ENCODE measurements around the gene DACH1. TPM values are rescaled to one million over a fixed set of nuclear protein-coding genes. Genes with fewer than 3 reads are reported as not detected.

Gene DACH1
- total RNA-seq, 4 donors from 2014 or later: 1.0 to 6.3 (median 2.4) TPM

- WGBS: 25% methylated on average over 5 of the region's 5 CpGs
- H3K27me3 ChIP-seq: no peaks in the 10 kb centered on the region
- no peaks in the 10 kb centered on the region for H3K9me3 ChIP-seq
- no peak overlapping the region for H3K4me3 ChIP-seq
- no peak for DNase-seq (ENCODE audit: low spot score in 2 of 2)
- H3K36me3 ChIP-seq: no peaks in the 10 kb centered on the region
- no peak overlapping the region for H3K27ac ChIP-seq
- H3K4me1 ChIP-seq: no peaks in the 10 kb centered on the region
- no peak for TF ChIP-seq EP300 (IDR thresholded peaks at IDR 0.05)
- TF ChIP-seq POLR2AphosphoS5 (IDR thresholded peaks at IDR 0.05): no peak
- TF ChIP-seq, protein P1, sequence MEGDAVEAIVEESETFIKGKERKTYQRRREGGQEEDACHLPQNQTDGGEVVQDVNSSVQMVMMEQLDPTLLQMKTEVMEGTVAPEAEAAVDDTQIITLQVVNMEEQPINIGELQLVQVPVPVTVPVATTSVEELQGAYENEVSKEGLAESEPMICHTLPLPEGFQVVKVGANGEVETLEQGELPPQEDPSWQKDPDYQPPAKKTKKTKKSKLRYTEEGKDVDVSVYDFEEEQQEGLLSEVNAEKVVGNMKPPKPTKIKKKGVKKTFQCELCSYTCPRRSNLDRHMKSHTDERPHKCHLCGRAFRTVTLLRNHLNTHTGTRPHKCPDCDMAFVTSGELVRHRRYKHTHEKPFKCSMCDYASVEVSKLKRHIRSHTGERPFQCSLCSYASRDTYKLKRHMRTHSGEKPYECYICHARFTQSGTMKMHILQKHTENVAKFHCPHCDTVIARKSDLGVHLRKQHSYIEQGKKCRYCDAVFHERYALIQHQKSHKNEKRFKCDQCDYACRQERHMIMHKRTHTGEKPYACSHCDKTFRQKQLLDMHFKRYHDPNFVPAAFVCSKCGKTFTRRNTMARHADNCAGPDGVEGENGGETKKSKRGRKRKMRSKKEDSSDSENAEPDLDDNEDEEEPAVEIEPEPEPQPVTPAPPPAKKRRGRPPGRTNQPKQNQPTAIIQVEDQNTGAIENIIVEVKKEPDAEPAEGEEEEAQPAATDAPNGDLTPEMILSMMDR (IDR thresholded peaks at IDR 0.05): no peak
- TF ChIP-seq POLR2A (IDR thresholded peaks at IDR 0.05): no peak
These were observed 256.1 kb downstream of the DACH1 start for GRCh38 chr13:71610876-71611275.

GRCh38 chr13:71609271-71609670 is 257.7 kb downstream of the DACH1 start:
- WGBS: 93% methylated on average over 7 of the region's 7 CpGs
- no peak for DNase-seq (ENCODE audit: low spot score in 2 of 2)
- Histone ChIP-seq H3K9me3 (no peaks in the 10 kb centered on the region), H3K27ac (no peak overlapping the region), H3K36me3 (no peaks in the 10 kb centered on the region), H3K4me1 (no peaks in the 10 kb centered on the region), H3K27me3 (no peaks in the 10 kb centered on the region), H3K4me3 (no peak overlapping the region)
- TF ChIP-seq, protein P1 (IDR thresholded peaks at IDR 0.05): no peak
- TF ChIP-seq POLR2AphosphoS5 (IDR thresholded peaks at IDR 0.05) (no peak), POLR2A (IDR thresholded peaks at IDR 0.05) (no peak), EP300 (IDR thresholded peaks at IDR 0.05) (no peak)

DNA sequence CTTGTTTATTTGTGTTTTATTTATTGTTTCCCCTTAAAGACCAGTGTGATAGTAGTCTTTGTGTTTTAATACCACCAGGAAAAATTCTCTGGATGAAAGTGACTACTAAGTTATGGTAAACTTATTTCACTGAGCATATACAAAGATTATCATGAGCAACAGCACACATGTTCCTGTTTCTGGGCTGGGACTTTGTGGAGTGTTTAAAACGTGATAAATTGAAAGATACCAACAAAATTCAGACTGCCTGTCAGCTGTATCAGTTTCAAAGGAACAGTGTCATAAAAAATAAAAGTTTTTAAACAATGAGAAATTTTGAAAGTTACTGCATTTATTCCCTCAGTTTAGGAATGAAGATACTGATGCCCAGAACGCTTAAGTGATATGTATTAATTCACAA is 259.4 kb downstream of the DACH1 start:
- WGBS: 63% methylated on average over 2 of the region's 2 CpGs

DNA sequence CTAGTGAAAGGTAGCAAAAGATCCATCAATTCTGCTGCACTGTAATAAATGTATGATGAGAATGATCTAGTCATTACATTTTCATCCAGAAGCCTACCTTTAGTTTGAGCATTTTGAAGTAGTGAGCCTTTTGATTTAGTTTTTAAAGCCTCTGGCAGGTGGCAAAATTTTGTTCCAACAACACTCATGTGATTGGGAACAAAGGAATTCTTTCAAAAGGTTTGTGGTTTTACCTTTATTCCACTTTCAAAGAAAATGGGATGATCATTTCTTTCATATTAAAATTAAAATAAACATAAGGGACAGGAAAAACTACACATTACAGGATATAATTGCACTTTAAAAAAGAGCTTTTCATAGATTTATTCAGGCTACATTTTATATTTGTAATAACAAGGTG is 260.2 kb downstream of the DACH1 start:
- H3K4me1 ChIP-seq: no peaks in the 10 kb centered on the region
- TF ChIP-seq POLR2AphosphoS5 (IDR thresholded peaks at IDR 0.05) (no peak), POLR2A (IDR thresholded peaks at IDR 0.05) (no peak), EP300 (IDR thresholded peaks at IDR 0.05) (no peak)
- TF ChIP-seq, protein P1 (IDR thresholded peaks at IDR 0.05): no peak
- H3K36me3 ChIP-seq: no peaks in the 10 kb centered on the region
- H3K9me3 ChIP-seq: no peaks in the 10 kb centered on the region
- no peaks in the 10 kb centered on the region for H3K27me3 ChIP-seq
- DNase-seq (ENCODE audit: low spot score in 2 of 2): no peak
- no peak overlapping the region for H3K27ac ChIP-seq
- no peak overlapping the region for H3K4me3 ChIP-seq

More for the DNA sequence above, 259.4 kb downstream of the DACH1 start:
- Histone ChIP-seq H3K4me3 (no peak overlapping the region), H3K27ac (no peak overlapping the region), H3K4me1 (no peaks in the 10 kb centered on the region), H3K36me3 (no peaks in the 10 kb centered on the region), H3K9me3 (no peaks in the 10 kb centered on the region), H3K27me3 (no peaks in the 10 kb centered on the region)
- TF ChIP-seq, protein P1 (IDR thresholded peaks at IDR 0.05): no peak
- no peak for TF ChIP-seq EP300 (IDR thresholded peaks at IDR 0.05)
- no peak for TF ChIP-seq POLR2A (IDR thresholded peaks at IDR 0.05)
- TF ChIP-seq POLR2AphosphoS5 (IDR thresholded peaks at IDR 0.05): no peak
- DNase-seq (ENCODE audit: low spot score in 2 of 2): no peak

- TF ChIP-seq, protein P1 (IDR thresholded peaks at IDR 0.05): no peak
- TF ChIP-seq POLR2AphosphoS5 (IDR thresholded peaks at IDR 0.05): no peak
- no peak for TF ChIP-seq EP300 (IDR thresholded peaks at IDR 0.05)
- no peak for TF ChIP-seq POLR2A (IDR thresholded peaks at IDR 0.05)
- no peaks in the 10 kb centered on the region for H3K4me1 ChIP-seq
- DNase-seq (ENCODE audit: low spot score in 2 of 2): no peak
- no peaks in the 10 kb centered on the region for H3K36me3 ChIP-seq
- WGBS: 82% methylated on average over 2 of the region's 2 CpGs
- H3K9me3 ChIP-seq: no peaks in the 10 kb centered on the region
- no peak overlapping the region for H3K27ac ChIP-seq
- H3K4me3 ChIP-seq: no peak overlapping the region
- H3K27me3 ChIP-seq: no peaks in the 10 kb centered on the region
These were observed 261.3 kb downstream of the DACH1 start for GRCh38 chr13:71605744-71606143.

All from suprapubic skin (tissue), 4 donors.